ENCODE data around the gene SMYD3. TPM values are rescaled to one million over a fixed set of nuclear protein-coding genes. Genes with fewer than 3 reads are reported as not detected.

SMYD3 gene
- total and polyA plus RNA-seq, 9 of the 15 experiments (the other 6 are each of a cell fraction or from before 2014, with no cell fraction given), result 128 to 440 (median 197) TPM

DNA sequence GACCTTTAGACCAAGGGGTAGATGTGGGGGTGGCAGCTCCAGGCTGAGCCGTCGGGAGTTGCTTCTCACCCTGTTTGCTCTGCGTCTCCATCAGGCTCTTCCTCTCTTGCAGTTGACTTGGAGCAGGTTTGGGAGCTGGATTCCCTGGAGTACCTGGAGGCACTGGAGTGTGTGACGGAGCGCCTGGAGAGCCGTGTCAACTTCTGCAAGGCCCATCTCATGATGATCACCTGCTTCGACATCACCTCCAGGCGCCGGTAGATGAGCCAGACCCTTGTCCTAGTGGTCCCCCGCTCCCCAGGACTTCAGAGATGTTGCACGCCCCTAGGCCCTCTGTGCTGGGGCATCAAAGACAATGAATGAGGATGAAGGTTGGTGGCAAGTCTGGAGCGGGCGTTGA, 804.7 kb downstream of the SMYD3 start (continued):
- TF ChIP-seq, protein P1, sequence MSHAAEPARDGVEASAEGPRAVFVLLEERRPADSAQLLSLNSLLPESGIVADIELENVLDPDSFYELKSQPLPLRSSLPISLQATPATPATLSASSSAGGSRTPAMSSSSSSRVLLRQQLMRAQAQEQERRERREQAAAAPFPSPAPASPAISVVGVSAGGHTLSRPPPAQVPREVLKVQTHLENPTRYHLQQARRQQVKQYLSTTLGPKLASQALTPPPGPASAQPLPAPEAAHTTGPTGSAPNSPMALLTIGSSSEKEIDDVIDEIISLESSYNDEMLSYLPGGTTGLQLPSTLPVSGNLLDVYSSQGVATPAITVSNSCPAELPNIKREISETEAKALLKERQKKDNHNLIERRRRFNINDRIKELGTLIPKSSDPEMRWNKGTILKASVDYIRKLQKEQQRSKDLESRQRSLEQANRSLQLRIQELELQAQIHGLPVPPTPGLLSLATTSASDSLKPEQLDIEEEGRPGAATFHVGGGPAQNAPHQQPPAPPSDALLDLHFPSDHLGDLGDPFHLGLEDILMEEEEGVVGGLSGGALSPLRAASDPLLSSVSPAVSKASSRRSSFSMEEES (CRISPR knock-in tag; IDR thresholded peaks at IDR 0.05), result no peak
- TF ChIP-seq E2F8 (IDR thresholded peaks at IDR 0.05; ENCODE audit: low read depth, partially characterized antibody) (no peak), ZBTB1 (CRISPR knock-in tag; IDR thresholded peaks at IDR 0.05; ENCODE audit: borderline replicate concordance, low read depth) (no peak), NR3C1 (CRISPR knock-in tag; IDR thresholded peaks at IDR 0.05) (no peak), RBM14 (IDR thresholded peaks at IDR 0.05; ENCODE audit: borderline replicate concordance, insufficient read depth, low read depth, low read length) (no peak), BRD4 (IDR thresholded peaks at IDR 0.05) (no peak), BRF1 (IDR thresholded peaks at IDR 0.05; ENCODE audit: borderline replicate concordance, extremely low read depth, insufficient read length) (no peak), SREBF2 (CRISPR knock-in tag; IDR thresholded peaks at IDR 0.05) (no peak)
- TF ChIP-seq, protein P2, sequence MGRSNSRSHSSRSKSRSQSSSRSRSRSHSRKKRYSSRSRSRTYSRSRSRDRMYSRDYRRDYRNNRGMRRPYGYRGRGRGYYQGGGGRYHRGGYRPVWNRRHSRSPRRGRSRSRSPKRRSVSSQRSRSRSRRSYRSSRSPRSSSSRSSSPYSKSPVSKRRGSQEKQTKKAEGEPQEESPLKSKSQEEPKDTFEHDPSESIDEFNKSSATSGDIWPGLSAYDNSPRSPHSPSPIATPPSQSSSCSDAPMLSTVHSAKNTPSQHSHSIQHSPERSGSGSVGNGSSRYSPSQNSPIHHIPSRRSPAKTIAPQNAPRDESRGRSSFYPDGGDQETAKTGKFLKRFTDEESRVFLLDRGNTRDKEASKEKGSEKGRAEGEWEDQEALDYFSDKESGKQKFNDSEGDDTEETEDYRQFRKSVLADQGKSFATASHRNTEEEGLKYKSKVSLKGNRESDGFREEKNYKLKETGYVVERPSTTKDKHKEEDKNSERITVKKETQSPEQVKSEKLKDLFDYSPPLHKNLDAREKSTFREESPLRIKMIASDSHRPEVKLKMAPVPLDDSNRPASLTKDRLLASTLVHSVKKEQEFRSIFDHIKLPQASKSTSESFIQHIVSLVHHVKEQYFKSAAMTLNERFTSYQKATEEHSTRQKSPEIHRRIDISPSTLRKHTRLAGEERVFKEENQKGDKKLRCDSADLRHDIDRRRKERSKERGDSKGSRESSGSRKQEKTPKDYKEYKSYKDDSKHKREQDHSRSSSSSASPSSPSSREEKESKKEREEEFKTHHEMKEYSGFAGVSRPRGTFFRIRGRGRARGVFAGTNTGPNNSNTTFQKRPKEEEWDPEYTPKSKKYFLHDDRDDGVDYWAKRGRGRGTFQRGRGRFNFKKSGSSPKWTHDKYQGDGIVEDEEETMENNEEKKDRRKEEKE (IDR thresholded peaks at IDR 0.05; ENCODE audit: borderline replicate concordance in 1 of 2, control insufficient read depth in 1 of 2, low read depth in 2 of 2, low read length in 1 of 2), result no peak
- TF ChIP-seq, protein P3, sequence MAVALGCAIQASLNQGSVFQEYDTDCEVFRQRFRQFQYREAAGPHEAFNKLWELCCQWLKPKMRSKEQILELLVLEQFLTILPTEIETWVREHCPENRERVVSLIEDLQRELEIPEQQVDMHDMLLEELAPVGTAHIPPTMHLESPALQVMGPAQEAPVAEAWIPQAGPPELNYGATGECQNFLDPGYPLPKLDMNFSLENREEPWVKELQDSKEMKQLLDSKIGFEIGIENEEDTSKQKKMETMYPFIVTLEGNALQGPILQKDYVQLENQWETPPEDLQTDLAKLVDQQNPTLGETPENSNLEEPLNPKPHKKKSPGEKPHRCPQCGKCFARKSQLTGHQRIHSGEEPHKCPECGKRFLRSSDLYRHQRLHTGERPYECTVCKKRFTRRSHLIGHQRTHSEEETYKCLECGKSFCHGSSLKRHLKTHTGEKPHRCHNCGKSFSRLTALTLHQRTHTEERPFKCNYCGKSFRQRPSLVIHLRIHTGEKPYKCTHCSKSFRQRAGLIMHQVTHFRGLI (CRISPR knock-in tag; IDR thresholded peaks at IDR 0.05), result no peak
- TF ChIP-seq, protein P4, sequence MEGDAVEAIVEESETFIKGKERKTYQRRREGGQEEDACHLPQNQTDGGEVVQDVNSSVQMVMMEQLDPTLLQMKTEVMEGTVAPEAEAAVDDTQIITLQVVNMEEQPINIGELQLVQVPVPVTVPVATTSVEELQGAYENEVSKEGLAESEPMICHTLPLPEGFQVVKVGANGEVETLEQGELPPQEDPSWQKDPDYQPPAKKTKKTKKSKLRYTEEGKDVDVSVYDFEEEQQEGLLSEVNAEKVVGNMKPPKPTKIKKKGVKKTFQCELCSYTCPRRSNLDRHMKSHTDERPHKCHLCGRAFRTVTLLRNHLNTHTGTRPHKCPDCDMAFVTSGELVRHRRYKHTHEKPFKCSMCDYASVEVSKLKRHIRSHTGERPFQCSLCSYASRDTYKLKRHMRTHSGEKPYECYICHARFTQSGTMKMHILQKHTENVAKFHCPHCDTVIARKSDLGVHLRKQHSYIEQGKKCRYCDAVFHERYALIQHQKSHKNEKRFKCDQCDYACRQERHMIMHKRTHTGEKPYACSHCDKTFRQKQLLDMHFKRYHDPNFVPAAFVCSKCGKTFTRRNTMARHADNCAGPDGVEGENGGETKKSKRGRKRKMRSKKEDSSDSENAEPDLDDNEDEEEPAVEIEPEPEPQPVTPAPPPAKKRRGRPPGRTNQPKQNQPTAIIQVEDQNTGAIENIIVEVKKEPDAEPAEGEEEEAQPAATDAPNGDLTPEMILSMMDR (IDR thresholded peaks at IDR 0.05 in 2 of 3, conservative IDR thresholded peaks at IDR 0.05 in 1 of 3; ENCODE audit: insufficient read depth in 2 of 3, low read depth in 1 of 3, low read length in 3 of 3), result no peak

Data from K562 (cell line).